HG03558 (cell line): ENCODE data around the gene C22orf15.

Source experiments
- ATAC-seq: cut with Tn5 transposase; IDR thresholded peaks from one replicate; pipeline ENCODE4 v1.9.1; 2021; ENCODE audit warnings: moderate number of reproducible peaks; ENCODE audit not compliant: unreplicated experiment; ENCODE audit errors: extremely low read depth

Gene C22orf15

DNA sequence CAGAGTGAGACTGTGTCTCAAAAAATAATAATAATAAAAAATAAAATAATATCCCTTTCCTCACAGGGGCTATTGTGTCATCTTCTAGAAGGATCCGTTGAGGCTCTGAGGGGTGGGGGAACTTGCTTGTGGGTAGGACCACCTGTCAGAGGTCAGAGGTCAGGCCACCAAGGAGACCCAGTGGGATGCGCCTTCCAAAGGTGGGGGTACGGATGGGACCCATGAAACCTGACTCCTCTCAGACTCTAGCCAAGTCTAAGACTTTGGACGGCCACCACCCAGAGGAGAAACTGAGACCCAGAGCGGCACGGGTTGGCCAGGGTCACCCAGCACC is 9.5 kb downstream of the C22orf15 start:
- ATAC-seq = no peak

DNA sequence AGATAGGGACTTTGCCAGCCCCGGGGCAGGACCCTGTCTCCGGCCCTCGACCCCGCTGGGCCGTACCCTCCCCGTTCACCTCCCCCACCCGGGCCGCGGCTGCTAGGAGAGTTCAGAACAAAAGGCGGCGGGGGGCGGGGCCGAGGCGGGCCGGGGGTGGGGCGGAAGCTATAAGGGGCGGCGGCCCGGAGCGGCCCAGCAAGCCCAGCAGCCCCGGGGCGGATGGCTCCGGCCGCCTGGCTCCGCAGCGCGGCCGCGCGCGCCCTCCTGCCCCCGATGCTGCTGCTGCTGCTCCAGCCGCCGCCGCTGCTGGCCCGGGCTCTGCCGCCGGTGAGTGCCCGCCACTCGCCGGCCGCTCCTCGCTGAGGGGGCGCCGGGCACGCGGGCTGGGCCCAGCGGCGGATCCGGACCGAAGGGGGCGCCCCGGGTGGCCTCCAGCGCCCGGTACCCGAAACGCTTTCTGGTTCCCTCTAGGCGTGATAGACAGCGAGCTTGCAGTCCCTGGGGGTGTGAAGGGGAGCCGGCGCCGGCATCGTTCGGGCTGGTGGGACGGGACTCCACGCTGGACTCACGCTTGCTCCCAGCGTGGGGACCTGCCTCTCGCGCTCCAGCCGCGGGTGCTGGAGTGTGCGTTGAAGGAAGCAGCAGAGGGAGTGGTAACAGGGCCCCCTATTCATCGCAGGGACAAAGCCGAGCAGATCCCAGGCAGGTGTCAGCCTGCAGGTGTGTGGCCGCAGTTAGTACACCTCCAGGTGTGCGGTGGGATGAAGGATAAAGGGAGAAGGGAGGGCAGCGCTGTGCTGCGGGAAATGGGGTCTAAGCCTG is 10.1 kb downstream of the C22orf15 start, which contains the start of gene MMP11:
Gene MMP11 (plus strand): TSS at position 201 of the 825 bp plus-strand sequence. CDS start 22 bp downstream, at position 223.
- no peak for ATAC-seq

DNA sequence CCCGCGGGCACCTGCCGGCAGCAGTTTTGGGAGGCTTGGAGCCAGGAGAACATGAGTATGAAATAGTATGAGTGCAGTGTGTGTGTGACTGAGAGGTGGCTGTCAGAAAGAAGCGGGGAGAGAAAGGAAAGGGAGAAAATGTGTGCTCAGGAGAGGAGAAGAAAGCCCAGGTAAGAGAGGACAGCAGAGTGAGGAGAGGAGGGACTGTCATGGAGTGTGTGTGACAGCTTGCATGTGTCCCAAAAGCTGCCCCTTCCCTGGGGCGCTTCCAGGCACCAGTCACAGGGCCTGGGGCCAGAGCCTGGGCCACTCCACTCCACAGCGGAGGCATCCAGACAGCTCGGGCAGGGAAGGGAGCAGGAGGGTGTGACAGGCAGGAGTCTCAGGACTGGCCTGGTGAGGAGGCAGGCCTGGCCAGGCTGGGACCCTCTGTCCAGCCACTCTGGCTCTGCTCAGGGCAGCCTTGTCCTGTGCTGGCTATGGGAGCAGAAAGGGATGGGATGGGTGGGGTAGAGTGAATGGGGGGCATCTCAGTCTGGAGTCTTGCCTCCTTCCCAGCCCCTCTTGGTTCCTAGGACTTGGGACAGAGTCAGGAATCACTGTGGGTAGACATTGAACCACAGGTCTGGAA is 10.8 kb downstream of the C22orf15 start:
- no peak for ATAC-seq

GRCh38 chr22:23774114-23774921 is 11.5 kb downstream of the C22orf15 start:
- no peak for ATAC-seq

GRCh38 chr22:23774922-23775436 is 12.2 kb downstream of the C22orf15 start:
- no peak for ATAC-seq

DNA sequence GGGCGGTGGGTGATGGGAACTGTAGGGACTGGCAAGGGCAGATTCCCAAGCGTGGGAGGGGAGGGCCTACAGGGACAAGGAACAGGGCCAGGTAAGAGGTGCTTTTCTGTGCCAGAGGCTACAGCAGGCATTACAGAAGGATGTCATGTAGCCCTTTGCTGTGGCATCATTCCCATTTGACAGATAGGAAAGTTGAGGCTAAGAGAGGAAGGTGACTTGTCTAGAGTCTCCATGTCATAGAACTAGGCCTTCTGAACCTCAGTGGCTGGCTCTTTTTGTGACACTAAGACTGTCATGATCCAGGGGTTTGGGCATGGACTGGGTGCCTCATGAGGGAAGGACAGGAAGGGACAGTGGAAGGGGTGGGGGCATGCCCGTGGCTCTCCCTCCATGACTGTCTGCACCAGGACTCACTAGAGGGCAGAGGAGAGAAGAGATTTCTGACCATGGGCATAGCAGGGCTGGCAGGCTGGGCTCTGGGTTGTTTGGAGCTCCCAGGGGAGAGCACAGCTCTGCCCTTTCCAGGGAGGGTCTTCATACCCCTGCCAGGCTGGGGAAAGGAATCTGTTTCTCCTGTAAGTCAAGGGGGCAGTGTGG is 13.1 kb downstream of the C22orf15 start:
- no peak for ATAC-seq

- ATAC-seq = no peak
Observed at GRCh38 chr22:23777776-23778576, 15.2 kb downstream of the C22orf15 start.

DNA sequence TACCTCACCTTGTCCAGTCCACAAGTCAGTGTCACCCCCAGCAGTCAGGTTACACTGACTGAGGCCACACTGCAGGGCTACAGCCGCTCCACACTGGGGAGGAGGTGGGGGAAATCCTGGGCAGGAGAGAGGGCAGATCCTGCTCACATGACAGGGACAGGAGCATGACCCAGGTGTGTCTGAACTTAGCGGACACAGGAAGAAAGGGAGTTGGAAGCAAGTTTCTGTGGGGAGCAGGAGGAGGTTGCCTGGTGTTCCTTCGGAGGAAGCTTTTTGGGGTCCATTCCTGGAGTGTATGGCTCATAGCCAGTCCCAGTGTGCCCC is 15.7 kb downstream of the C22orf15 start:
- ATAC-seq = no peak

DNA sequence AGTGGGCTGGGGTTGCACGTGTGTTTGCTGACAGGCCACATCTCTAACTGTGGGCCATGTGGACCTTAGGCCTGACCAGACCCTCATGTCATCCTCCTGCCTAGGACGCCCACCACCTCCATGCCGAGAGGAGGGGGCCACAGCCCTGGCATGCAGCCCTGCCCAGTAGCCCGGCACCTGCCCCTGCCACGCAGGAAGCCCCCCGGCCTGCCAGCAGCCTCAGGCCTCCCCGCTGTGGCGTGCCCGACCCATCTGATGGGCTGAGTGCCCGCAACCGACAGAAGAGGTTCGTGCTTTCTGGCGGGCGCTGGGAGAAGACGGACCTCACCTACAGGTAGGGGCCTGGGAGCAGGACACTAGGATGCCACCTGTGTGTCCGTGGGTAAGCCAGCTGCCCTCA is 16.3 kb downstream of the C22orf15 start:
- no peak for ATAC-seq

GRCh38 chr22:23779731-23780130 is 16.9 kb downstream of the C22orf15 start:
- no peak for ATAC-seq

DNA sequence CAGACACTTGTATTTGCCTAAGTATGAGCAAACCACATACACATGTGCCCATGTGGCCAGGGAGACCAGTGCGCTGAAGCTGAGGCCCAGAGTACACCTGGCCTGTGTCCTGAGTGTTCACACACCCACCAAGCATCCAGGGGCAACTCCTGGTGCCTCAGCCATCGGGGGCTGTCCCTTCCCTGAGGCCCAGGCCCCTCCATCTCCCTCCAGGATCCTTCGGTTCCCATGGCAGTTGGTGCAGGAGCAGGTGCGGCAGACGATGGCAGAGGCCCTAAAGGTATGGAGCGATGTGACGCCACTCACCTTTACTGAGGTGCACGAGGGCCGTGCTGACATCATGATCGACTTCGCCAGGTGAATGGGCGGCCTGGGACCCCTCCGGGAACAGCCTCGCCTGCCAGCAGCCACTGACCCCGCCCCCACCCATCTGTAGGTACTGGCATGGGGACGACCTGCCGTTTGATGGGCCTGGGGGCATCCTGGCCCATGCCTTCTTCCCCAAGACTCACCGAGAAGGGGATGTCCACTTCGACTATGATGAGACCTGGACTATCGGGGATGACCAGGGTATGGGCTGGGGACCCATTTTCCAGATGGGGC is 17.5 kb downstream of the C22orf15 start:
- no peak for ATAC-seq

DNA sequence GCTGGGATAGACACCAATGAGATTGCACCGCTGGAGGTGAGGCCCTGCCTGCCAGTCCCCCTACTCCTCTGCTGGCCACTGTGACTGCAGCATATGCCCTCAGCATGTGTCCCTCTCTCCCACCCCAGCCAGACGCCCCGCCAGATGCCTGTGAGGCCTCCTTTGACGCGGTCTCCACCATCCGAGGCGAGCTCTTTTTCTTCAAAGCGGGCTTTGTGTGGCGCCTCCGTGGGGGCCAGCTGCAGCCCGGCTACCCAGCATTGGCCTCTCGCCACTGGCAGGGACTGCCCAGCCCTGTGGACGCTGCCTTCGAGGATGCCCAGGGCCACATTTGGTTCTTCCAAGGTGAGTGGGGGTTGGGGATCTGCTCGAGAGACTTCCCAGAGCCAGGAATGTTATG is 18.3 kb downstream of the C22orf15 start:
- no peak for ATAC-seq

- ATAC-seq = no peak
Observed at GRCh38 chr22:23781511-23782183, 18.9 kb downstream of the C22orf15 start.

DNA sequence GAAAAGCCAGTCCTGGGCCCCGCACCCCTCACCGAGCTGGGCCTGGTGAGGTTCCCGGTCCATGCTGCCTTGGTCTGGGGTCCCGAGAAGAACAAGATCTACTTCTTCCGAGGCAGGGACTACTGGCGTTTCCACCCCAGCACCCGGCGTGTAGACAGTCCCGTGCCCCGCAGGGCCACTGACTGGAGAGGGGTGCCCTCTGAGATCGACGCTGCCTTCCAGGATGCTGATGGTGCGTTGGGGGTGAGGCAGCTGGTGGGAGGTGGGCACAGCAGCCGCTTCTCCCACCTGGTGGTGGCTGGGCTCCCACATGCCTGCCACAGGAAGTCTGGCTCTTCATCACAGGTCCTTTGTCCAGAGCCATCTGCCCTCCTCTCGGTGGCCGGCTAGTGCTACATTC is 19.5 kb downstream of the C22orf15 start:
- no peak for ATAC-seq

GRCh38 chr22:23782703-23783102 is 19.9 kb downstream of the C22orf15 start:
- ATAC-seq = no peak

DNA sequence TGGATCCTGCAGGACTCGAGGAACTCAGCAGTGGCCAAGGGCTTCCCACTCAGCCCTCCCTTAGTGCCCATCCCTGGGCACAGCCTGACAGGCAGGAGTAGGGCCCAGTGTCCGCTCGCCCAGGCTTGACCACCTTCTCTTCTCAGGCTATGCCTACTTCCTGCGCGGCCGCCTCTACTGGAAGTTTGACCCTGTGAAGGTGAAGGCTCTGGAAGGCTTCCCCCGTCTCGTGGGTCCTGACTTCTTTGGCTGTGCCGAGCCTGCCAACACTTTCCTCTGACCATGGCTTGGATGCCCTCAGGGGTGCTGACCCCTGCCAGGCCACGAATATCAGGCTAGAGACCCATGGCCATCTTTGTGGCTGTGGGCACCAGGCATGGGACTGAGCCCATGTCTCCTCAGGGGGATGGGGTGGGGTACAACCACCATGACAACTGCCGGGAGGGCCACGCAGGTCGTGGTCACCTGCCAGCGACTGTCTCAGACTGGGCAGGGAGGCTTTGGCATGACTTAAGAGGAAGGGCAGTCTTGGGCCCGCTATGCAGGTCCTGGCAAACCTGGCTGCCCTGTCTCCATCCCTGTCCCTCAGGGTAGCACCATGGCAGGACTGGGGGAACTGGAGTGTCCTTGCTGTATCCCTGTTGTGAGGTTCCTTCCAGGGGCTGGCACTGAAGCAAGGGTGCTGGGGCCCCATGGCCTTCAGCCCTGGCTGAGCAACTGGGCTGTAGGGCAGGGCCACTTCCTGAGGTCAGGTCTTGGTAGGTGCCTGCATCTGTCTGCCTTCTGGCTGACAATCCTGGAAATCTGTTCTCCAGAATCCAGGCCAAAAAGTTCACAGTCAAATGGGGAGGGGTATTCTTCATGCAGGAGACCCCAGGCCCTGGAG is 20.7 kb downstream of the C22orf15 start:
- no peak for ATAC-seq

DNA sequence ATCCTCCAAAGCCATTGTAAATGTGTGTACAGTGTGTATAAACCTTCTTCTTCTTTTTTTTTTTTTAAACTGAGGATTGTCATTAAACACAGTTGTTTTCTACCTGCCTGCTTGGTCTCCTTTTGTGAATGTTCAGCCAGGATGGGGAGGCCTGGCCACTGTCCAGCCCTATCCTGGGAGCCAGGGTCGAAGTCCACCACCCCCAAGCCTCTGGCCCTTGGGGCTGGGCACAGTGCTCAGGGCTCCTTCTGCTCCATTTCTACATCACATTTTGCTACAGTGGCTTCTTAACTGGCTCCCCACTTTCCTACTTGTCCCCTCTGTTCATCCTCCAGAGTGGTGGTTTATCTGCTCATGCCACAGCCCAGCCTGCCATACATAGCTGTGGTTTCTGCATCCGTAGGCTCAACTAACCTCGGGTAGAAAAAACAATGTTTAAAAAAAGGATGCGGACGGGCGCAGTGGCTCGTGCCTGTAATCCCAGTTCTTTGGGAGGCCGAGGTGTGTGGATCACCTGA is 21.5 kb downstream of the C22orf15 start:
- ATAC-seq = no peak

GRCh38 chr22:23786261-23786710 is 23.5 kb downstream of the C22orf15 start:
- no peak for ATAC-seq
